BLaER1 treated with 17β-estradiol and CSF1 and Interleukin-3, amounts not matched to agents 10 nM and 100 nM (cell line): ENCODE data around the gene ST6GALNAC1.

ENCODE experiments used
- H3K27ac ChIP-seq, 11 experiments: shearing (Covaris generic); formaldehyde crosslinking; 2 replicates each; pipeline ENCODE4 v1.8.1; 2022
- H3K27me3 ChIP-seq, 11 experiments: shearing (Covaris generic); formaldehyde crosslinking; 2 replicates each; pipeline ENCODE4 v1.8.1; 2022
- H3K36me3 ChIP-seq, 11 experiments: shearing (Covaris generic); formaldehyde crosslinking; 2 replicates each; pipeline ENCODE4 v1.8.1; 2022
- H3K4me1 ChIP-seq, 10 experiments: shearing (Covaris generic); formaldehyde crosslinking; 2 replicates each; pipeline ENCODE4 v1.8.1; 2022
- H3K4me2 ChIP-seq, 11 experiments: shearing (Covaris generic); formaldehyde crosslinking; 2 replicates each; pipeline ENCODE4 v1.8.1; 2022
- H3K4me3 ChIP-seq, 10 experiments: shearing (Covaris generic); formaldehyde crosslinking; 2 replicates each; pipeline ENCODE4 v1.8.1; 2022
- H3K9ac ChIP-seq, 11 experiments: shearing (Covaris generic); formaldehyde crosslinking; 2 replicates each; pipeline ENCODE4 v1.8.1; 2022
- H3K9me3 ChIP-seq, 11 experiments: shearing (Covaris generic); formaldehyde crosslinking; replicated peaks in 1 of 11; 2 replicates each; pipeline ENCODE4 v1.8.1; 2022
- H4K20me1 ChIP-seq, 11 experiments: shearing (Covaris generic); formaldehyde crosslinking; 2 replicates each; pipeline ENCODE4 v1.8.1; 2022
- Cebpa-rat ChIP-seq, 11 experiments: shearing (Covaris generic); IDR thresholded peaks; 2 replicates each; pipeline ENCODE4 v1.8.1; 2022

ST6GALNAC1 gene

DNA sequence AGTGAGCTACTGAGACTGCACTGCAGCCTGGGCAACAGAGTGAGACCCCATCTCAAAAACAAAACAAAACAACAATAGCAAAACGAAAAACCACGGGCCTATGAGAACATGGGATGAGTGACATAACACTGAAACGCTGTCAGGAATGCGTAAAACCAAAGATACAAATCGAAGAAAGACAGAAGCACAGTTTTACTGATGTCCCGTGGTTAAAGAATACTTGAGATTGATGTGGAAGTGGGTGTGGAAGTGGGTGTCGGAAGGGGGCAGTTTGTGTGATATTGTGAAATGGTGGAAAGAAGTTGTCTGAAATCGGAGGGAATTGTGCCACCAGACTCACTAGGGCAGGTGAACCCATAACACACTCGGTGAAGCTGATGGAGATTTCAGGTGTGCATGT lies 67.4 kb downstream of the ST6GALNAC1 start:
- Histone ChIP-seq H3K27ac (no peak overlapping the region), H3K9ac (no peak overlapping the region), H3K36me3 (no peaks in the 10 kb centered on the region), H3K9me3 (peaks cover 0 to 5% (median under 1%) of the 10 kb centered on the region in 11 experiments; a peak in 10 of 22 replicates), H3K27me3 (peaks cover 21 to 49% (median 30%) of the 10 kb centered on the region in 11 experiments), H3K4me2 (no peak overlapping the region), H4K20me1 (peaks cover 0 to 29% (median 22%) of the 10 kb centered on the region in 11 experiments; a peak in 17 of 22 replicates), H3K4me1 (peaks cover 20 to 33% (median 30%) of the 10 kb centered on the region in 10 experiments), H3K4me3 (no peak overlapping the region)
- TF ChIP-seq Cebpa-rat (IDR thresholded peaks at IDR 0.05): no peak

DNA sequence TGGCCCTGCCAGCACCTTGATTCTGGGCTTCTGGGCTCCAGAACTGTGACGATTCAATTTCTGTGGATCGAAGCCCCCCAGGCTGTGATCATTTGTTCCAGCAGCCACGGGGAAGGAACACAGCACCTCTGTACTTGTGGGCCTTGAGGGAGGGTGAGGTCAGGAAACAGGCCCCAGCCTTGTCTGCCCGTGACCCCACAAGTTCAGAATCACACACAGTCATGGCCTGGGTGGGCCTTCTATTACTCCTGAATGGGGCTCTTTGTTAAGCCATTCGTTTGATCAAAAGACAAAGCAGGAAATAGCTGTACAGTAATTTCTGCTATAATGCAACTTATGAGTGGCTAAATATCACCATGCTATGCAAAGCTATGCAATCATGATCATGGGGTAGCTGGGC lies 68.0 kb downstream of the ST6GALNAC1 start:
- no peak overlapping the region for H3K9ac ChIP-seq
- H3K4me2 ChIP-seq: no peak overlapping the region
- TF ChIP-seq Cebpa-rat (IDR thresholded peaks at IDR 0.05): no peak
- H3K9me3 ChIP-seq: peaks cover 0 to 11% (median 6%) of the 10 kb centered on the region in 11 experiments; a peak in 17 of 22 replicates
- no peaks in the 10 kb centered on the region for H3K36me3 ChIP-seq
- peaks cover 0 to 35% (median 25%) of the 10 kb centered on the region in 11 experiments; a peak in 17 of 22 replicates for H4K20me1 ChIP-seq
- peaks cover 16 to 33% (median 30%) of the 10 kb centered on the region in 10 experiments for H3K4me1 ChIP-seq
- H3K27ac ChIP-seq: no peak overlapping the region
- H3K27me3 ChIP-seq: peaks cover 26 to 52% (median 36%) of the 10 kb centered on the region in 11 experiments
- H3K4me3 ChIP-seq: no peak overlapping the region
